HEK293T (cell line): ENCODE data around the gene FUT7.

ENCODE experiments used
- ARNT ChIP-seq: fragments of 450-650 bp; IDR thresholded peaks from 2 replicates; pipeline ENCODE4 v1.6.1; 2017; ENCODE audit warnings: mild to moderate bottlenecking
- ELF4 ChIP-seq: fragments of 450-650 bp; IDR thresholded peaks from 2 replicates; pipeline ENCODE4 v1.6.1; 2017; ENCODE audit warnings: antibody characterized with exemption
- FOXM1 ChIP-seq: fragments of 450-650 bp; IDR thresholded peaks from 2 replicates; pipeline ENCODE4 v1.6.1; 2017; ENCODE audit warnings: mild to moderate bottlenecking, borderline replicate concordance
- L3MBTL2 ChIP-seq: fragments of 450-650 bp; conservative IDR thresholded peaks from 2 replicates; pipeline ENCODE4 v1.6.1; 2016; ENCODE audit warnings: mild to moderate bottlenecking
- PKNOX1 ChIP-seq: fragments of 450-650 bp; IDR thresholded peaks from 2 replicates; pipeline ENCODE4 v1.6.1; 2016
- SP1 ChIP-seq: fragments of 450-650 bp; IDR thresholded peaks from 2 replicates; pipeline ENCODE4 v1.6.1; 2017
- SUZ12 ChIP-seq: fragments of 450-650 bp; IDR thresholded peaks from 2 replicates; pipeline ENCODE4 v1.6.1; 2016; ENCODE audit warnings: mild to moderate bottlenecking

- TF ChIP-seq ELF4: no peak
- TF ChIP-seq SUZ12: no peak
- no peak for TF ChIP-seq ARNT
- TF ChIP-seq L3MBTL2: no peak
- no peak for TF ChIP-seq PKNOX1
- TF ChIP-seq FOXM1: peak; percentile 29; the same call in 1 of the 2 replicates
- TF ChIP-seq SP1: no peak
Observed at GRCh38 chr9:137077010-137077747, 45.3 kb upstream of the FUT7 start, which contains the start of gene UAP1L1.
